Central memory CD4-positive, alpha-beta T cell (primary cell): ENCODE results near the gene CYP21A2.
A peak's percentile ranks its signal among the peaks of the same experiment; 100 is the strongest.
"Not testable (repeated sequence)": the region's sequence is repeated elsewhere in the genome, so short reads cannot be mapped to it uniquely, and the experiment has no call there.

Experiments used
- DNase-seq: peaks from one replicate; pipeline ENCODE4 v3.0.0; 2022

CYP21A2 gene

DNA sequence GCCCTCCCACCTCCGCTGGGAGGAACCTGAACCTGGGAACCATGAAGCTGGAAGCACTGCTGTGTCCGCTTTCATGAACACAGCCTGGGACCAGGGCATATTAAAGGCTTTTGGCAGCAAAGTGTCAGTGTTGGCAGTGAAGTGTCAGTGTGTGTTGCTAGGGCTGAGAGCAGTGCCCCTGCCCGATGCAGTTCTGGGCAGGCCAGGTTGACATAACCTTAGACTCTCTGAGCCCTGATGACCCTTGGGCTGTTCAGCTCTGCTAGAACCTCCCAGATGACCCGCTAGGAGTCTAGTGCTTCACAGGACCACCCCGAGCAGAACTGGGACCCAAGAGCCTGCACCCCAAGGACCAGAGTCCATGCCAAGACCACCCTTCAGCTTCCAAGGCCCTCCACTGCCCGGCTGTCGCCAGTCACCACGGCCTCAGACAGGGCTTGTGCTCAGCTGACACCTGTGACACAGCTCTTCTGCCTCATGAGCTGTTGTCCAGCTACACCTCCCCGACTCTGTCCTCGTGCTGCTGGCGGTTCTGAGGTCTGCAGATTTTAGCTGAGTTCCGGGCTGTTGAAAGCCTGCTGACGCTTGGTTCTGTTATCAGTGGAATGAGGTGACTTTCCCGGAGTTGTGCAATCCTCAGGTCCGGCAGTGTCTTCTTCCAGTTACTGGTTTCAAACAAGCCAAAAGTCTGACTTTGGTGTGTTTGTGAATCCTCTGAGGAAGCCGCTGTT lies 2.8 kb upstream of the CYP21A2 start:
- not testable (repeated sequence) for DNase-seq

DNA sequence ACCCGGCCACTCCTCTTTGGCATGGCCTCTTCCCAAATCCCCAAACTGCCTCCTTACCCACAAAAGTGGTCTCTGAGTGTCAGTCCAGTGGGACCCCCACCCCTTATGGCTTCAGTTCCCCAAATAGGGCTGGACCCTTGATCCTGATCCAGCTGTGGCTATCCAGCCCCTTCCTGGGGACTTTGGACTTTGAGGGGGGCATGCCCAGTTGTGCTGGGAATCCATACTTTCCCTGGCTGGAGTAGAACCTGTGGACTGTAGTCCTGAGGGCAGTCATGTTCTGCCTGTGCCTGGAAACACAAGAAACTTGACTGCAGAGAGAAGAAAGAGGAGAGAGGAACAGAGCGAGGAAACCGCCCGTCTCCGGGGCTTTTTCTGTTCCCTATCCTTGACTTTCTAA lies 1.1 kb upstream of the CYP21A2 start:
- not testable (repeated sequence) for DNase-seq

DNA sequence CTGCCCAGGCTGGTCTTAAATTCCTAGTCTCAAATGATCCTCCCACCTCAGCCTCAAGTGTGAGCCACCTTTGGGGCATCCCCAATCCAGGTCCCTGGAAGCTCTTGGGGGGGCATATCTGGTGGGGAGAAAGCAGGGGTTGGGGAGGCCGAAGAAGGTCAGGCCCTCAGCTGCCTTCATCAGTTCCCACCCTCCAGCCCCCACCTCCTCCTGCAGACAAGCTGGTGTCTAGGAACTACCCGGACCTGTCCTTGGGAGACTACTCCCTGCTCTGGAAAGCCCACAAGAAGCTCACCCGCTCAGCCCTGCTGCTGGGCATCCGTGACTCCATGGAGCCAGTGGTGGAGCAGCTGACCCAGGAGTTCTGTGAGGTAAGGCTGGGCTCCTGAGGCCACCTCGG lies 663 bp downstream of the CYP21A2 start:
- not testable (repeated sequence) for DNase-seq

DNA sequence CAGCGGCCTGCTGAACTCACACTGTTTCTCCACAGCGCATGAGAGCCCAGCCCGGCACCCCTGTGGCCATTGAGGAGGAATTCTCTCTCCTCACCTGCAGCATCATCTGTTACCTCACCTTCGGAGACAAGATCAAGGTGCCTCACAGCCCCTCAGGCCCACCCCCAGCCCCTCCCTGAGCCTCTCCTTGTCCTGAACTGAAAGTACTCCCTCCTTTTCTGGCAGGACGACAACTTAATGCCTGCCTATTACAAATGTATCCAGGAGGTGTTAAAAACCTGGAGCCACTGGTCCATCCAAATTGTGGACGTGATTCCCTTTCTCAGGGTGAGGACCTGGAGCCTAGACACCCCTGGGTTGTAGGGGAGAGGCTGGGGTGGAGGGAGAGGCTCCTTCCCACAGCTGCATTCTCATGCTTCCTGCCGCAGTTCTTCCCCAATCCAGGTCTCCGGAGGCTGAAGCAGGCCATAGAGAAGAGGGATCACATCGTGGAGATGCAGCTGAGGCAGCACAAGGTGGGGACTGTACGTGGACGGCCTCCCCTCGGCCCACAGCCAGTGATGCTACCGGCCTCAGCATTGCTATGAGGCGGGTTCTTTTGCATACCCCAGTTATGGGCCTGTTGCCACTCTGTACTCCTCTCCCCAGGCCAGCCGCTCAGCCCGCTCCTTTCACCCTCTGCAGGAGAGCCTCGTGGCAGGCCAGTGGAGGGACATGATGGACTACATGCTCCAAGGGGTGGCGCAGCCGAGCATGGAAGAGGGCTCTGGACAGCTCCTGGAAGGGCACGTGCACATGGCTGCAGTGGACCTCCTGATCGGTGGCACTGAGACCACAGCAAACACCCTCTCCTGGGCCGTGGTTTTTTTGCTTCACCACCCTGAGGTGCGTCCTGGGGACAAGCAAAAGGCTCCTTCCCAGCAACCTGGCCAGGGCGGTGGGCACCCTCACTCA lies 1.4 kb downstream of the CYP21A2 start:
- not testable (repeated sequence) for DNase-seq

GRCh38 chr6:32040299-32041049 lies 2.3 kb downstream of the CYP21A2 start:
- DNase-seq = not testable (repeated sequence)

DNA sequence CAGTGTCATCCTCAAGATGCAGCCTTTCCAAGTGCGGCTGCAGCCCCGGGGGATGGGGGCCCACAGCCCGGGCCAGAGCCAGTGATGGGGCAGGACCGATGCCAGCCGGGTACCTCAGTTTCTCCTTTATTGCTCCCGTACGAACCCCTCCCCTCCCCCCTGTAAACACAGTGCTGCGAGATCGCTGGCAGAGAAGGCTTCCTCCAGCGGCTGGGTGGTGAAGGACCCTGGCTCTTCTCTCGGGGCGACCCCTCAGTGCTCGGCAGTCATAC lies 2.8 kb downstream of the CYP21A2 start:
- DNase-seq = not testable (repeated sequence)

DNA sequence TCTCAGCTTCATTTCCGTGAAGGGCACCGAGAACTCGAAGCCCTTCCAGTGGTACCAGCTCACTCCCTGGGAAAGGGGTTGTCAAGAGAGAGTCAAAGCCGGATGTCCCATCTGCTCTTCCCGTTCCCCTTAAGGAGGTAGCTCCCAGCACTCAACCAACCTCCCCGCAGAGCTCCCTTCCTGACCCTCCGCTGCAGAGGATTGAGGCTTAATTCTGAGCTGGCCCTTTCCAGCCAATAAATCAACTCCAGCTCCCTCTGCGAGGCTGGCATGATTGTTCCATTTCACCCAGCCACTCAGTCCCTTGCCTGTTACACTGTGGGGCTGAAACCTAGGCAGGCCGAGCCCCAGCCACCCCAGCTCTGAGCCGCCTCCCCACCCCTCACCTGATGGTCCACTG lies 3.2 kb downstream of the CYP21A2 start:
- DNase-seq = not testable (repeated sequence)

DNA sequence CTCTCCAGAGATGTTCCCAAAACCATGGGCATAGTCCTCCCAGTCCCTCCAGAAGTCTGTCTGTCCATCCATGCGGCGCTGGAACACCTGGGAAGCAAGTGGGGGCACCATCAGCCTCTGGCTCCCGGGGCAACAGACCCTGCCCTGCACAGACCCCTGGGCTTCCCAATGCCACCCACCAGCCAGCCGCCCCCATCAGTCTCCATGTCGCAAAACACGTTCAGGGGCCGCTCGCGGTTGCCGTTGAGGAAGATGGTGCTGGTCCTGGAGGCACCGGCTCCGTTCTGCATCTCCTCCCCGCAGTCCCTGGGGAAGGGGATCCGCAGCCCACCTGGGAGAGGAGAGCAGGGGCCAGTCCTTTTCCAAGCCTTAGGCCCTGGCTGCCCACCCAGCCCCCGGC lies 4.1 kb downstream of the CYP21A2 start:
- DNase-seq = not testable (repeated sequence)

- DNase-seq = not testable (repeated sequence)
These were observed 5.6 kb downstream of the CYP21A2 start for GRCh38 chr6:32043589-32044380.

DNA sequence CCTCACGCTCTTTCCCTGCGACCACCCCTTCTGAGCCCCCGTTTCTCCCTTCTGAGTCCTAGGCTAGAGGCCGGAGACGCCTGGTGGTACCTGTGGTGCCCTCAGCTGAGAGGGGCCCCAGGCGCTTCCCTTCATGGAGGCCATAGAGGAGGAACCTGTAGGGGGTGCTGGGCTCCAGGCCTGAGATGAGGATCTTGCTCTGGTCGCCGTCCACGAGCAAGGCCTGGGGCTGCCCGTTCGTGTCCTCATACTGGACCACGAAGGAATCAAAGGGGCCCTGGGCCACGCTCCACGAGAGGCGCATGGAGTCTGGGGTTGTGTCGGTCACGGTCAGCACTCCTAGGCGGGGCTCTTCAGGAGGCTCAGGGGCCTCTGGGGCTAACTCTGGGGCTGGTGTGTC lies 6.7 kb downstream of the CYP21A2 start:
- not testable (repeated sequence) for DNase-seq

DNA sequence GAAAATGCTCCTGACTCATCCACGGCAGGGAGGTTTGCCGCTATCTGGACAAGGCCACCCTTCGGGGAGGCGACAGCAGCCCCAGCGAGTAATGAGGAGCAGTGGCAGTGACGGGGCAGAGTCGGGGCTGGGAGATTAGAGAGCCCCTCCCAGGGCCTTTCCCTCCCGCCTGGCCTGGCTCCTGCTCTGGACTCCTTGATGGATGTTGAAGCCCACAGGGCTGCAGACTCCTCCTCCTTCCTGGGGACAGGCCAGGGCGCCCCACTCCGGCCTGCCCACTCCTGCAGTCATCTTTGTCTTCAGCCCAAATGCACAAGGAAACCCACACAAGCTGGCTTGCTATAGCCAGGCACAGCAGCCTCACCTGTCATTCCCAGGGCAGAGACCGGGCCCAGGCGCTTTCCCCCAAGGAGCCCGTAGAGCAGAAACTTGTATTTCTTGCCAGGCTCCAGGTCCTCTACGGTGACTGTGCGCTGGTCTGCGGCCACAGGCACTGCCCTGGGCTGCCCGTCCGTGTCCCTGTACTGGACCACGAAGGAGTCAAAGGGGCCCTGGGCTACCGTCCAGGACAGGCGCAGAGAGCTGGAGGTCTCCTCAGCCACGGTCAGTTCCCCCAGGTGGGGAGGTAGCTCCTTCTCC lies 7.7 kb downstream of the CYP21A2 start:
- no peak for DNase-seq

DNA sequence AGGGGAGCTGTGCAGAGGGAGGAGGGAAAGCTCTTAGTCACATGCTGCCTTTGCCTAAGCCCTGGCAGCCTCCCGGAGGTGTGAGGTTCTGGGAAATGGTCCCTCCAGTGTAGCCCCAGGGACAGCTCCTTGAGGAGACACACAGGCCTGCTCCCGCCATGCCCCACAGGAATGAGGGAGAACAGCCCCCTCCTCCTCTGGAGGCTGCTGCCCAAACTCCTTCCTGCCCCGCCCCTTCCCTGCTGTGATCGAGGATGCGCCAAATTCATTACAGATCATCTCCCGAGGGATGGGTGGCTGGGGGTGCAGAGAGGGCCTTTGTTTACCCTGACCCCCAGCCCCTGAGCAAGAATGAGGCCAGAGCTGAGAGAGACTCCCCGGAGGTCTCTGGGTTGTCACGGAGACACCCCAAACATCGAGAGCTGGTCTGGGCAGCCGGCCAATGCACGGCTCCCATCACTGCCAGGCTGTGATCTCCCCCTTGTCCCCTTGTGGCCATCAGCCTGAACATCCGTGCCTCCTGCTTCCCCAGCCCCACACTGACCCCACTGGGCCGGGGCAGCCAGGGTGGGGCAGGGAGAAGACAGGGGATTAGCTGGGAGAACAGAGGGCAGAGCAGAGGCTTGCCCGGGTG lies 8.4 kb downstream of the CYP21A2 start:
- DNase-seq = no peak

- DNase-seq = no peak
These were observed 8.9 kb downstream of the CYP21A2 start for GRCh38 chr6:32047084-32047478.

DNA sequence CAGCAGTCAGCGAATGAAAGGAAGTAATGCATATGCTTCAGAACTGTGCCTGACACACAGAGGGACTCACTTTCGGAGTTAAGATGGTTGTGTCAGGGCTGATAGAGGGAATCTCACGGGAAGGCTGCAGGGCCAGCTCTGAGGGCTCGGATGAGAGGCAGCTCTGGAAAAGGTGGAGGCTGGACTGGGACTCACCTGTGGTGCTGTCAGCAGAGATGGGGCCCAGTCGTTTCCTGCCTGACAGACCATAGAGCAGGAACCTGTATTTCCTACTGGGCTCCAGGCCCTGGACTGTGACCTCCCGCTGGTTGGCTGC lies 9.3 kb downstream of the CYP21A2 start:
- no peak for DNase-seq

- DNase-seq = peak; percentile 36
These were observed 9.9 kb downstream of the CYP21A2 start for GRCh38 chr6:32047855-32048766.

- not testable (repeated sequence) for DNase-seq
These were observed 10.9 kb downstream of the CYP21A2 start for GRCh38 chr6:32049149-32049548.

GRCh38 chr6:32049736-32050135 lies 11.5 kb downstream of the CYP21A2 start:
- not testable (repeated sequence) for DNase-seq

DNA sequence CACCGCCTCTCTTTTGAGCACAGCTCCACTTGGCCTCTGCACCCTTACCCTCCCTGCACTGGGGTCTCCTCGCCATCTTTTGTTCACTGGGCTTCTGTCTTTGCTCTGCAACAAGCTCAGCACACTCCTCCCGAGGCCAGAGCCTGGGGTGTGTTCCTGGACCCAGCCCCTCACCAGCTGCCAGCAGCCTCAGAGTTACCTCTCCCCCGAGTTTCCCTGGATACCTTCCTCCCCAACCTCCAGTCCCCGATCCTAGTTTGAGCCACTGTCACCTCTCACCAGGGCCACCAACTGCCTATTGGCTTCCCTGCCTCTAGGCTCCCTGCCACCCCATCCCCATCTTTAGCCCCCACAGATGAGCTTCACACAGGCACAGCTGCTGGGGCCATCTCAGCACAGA lies 12.3 kb downstream of the CYP21A2 start:
- no peak for DNase-seq

- not testable (repeated sequence) for DNase-seq
These were observed 14.4 kb downstream of the CYP21A2 start for GRCh38 chr6:32052626-32053025.

GRCh38 chr6:32053314-32053713 lies 15.1 kb downstream of the CYP21A2 start:
- not testable (repeated sequence) for DNase-seq
